ENCODE results near the gene KRTAP10-1. TPM values are rescaled to one million over a fixed set of nuclear protein-coding genes. Genes with fewer than 3 reads are reported as not detected.

The KRTAP10-1 gene
- total and polyA plus RNA-seq, 2 of the 13 experiments (the other 11 are each of a cell fraction or from before 2014, with no cell fraction given): not detected

GRCh38 chr21:44505673-44506278 lies 34.2 kb downstream of the KRTAP10-1 start (continued):
- TF ChIP-seq, protein P1, sequence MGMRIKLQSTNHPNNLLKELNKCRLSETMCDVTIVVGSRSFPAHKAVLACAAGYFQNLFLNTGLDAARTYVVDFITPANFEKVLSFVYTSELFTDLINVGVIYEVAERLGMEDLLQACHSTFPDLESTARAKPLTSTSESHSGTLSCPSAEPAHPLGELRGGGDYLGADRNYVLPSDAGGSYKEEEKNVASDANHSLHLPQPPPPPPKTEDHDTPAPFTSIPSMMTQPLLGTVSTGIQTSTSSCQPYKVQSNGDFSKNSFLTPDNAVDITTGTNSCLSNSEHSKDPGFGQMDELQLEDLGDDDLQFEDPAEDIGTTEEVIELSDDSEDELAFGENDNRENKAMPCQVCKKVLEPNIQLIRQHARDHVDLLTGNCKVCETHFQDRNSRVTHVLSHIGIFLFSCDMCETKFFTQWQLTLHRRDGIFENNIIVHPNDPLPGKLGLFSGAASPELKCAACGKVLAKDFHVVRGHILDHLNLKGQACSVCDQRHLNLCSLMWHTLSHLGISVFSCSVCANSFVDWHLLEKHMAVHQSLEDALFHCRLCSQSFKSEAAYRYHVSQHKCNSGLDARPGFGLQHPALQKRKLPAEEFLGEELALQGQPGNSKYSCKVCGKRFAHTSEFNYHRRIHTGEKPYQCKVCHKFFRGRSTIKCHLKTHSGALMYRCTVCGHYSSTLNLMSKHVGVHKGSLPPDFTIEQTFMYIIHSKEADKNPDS (CRISPR knock-in tag; IDR thresholded peaks at IDR 0.05): no peak
- no peak for TF ChIP-seq AGO2 (optimal IDR thresholded peaks at IDR 0.05; ENCODE audit: low read depth, low read length)
- TF ChIP-seq ZBTB1 (CRISPR knock-in tag; IDR thresholded peaks at IDR 0.05; ENCODE audit: borderline replicate concordance): no peak
- TF ChIP-seq EEA1 (CRISPR knock-in tag; IDR thresholded peaks at IDR 0.05; ENCODE audit: borderline replicate concordance): no peak
- TF ChIP-seq FOXK1 (CRISPR knock-in tag; IDR thresholded peaks at IDR 0.05; ENCODE audit: borderline replicate concordance, low read depth): peak; percentile 52; the same call in 1 of the 2 replicates
- no peak for TF ChIP-seq ZNF432 (CRISPR knock-in tag; IDR thresholded peaks at IDR 0.05; ENCODE audit: borderline replicate concordance)
- TF ChIP-seq ONECUT2 (CRISPR knock-in tag; IDR thresholded peaks at IDR 0.05): no peak
- no peak for TF ChIP-seq KLF9 (CRISPR knock-in tag; IDR thresholded peaks at IDR 0.05; ENCODE audit: low read depth)
- TF ChIP-seq MIER3 (CRISPR knock-in tag; IDR thresholded peaks at IDR 0.05; ENCODE audit: borderline replicate concordance): peak; percentile 49; the same call in 1 of the 2 replicates
- peak; percentile 68 for TF ChIP-seq YEATS4 (CRISPR knock-in tag; IDR thresholded peaks at IDR 0.05; ENCODE audit: borderline replicate concordance)
- TF ChIP-seq GTF3A (CRISPR knock-in tag; conservative IDR thresholded peaks at IDR 0.05): no peak
- TF ChIP-seq ZNF839 (CRISPR knock-in tag; IDR thresholded peaks at IDR 0.05; ENCODE audit: borderline replicate concordance): no peak
- peak; percentile 22 for TF ChIP-seq RFXAP (CRISPR knock-in tag; IDR thresholded peaks at IDR 0.05; ENCODE audit: borderline replicate concordance)
- TF ChIP-seq KMT2B (CRISPR knock-in tag; IDR thresholded peaks at IDR 0.05): no peak
- no peak for TF ChIP-seq ZNF343 (CRISPR knock-in tag; IDR thresholded peaks at IDR 0.05)
- TF ChIP-seq CAMTA2 (CRISPR knock-in tag; IDR thresholded peaks at IDR 0.05; ENCODE audit: borderline replicate concordance): no peak
- no peak for TF ChIP-seq THYN1 (CRISPR knock-in tag; IDR thresholded peaks at IDR 0.05; ENCODE audit: borderline replicate concordance, low read depth)
- TF ChIP-seq EZH2 (conservative IDR thresholded peaks at IDR 0.05; ENCODE audit: low read depth, low read length): no peak
- no peak for TF ChIP-seq ZFP91 (CRISPR knock-in tag; IDR thresholded peaks at IDR 0.05; ENCODE audit: borderline replicate concordance)
- no peak for TF ChIP-seq RAD51 (IDR thresholded peaks at IDR 0.05; ENCODE audit: borderline replicate concordance)
- TF ChIP-seq NFYC (CRISPR knock-in tag; IDR thresholded peaks at IDR 0.05): no peak
- no peak for TF ChIP-seq ZNF781 (CRISPR knock-in tag; IDR thresholded peaks at IDR 0.05; ENCODE audit: borderline replicate concordance, not compliant biosample characterization)

All from HepG2 (cell line).